GM23248 (cell line): Measurements from ENCODE around the gene ALG13.

Experiments used
- EZH2 ChIP-seq: fragments of 200-600 bp; sonication (generic); IDR thresholded peaks from 2 replicates; pipeline ENCODE4 v1.6.1; 2018; ENCODE audit warnings: antibody characterized with exemption, mild to moderate bottlenecking; ENCODE audit not compliant: insufficient read depth, poor library complexity, severe bottlenecking
- EZH2phosphoT487 ChIP-seq: fragments of 200-600 bp; sonication (generic); IDR thresholded peaks from 2 replicates; pipeline ENCODE4 v1.6.1; 2018; ENCODE audit warnings: antibody characterized with exemption, moderate library complexity, mild to moderate bottlenecking, low read depth; ENCODE audit not compliant: insufficient read depth

DNA sequence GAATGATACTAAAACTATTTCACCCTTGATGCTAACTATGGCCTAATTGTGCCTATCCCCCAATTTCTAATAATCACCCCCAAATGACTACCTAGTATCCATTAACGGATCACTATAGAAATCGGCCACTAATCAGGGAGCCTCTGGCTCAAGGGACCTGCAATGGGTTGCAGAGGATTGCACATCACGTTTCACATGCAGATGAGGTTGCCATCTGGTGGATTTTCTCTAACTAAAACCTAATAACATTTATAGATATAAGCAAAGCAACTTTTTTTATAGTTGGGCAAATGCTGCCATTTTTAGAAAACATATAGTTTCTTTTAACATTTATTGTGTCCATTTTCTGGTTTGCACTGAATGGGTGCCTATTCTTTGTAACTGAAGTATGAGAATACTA, 28.3 kb upstream of the ALG13 start:
- TF ChIP-seq EZH2 (no peak), EZH2phosphoT487 (no peak)
